GM23248 (cell line): ENCODE results near the gene HERC3. TPM values are rescaled to one million over a fixed set of nuclear protein-coding genes. Genes with fewer than 3 reads are reported as not detected.

ENCODE experiments used
- DNase-seq: peaks from one replicate; pipeline ENCODE4 v3.0.0-alpha.2; 2015
- H2AFZ ChIP-seq: fragments of 200-600 bp; sonication (generic); 2 replicates; pipeline ENCODE4 v1.6.1; 2016; ENCODE audit warnings: antibody characterized with exemption
- H3F3A ChIP-seq: fragments of 200-600 bp; sonication (generic); 2 replicates; pipeline ENCODE4 v1.6.1; 2016; ENCODE audit warnings: mild to moderate bottlenecking, antibody characterized with exemption, mixed run types; ENCODE audit not compliant: insufficient read depth
- H3K27ac ChIP-seq: fragments of 200-600 bp; sonication (generic); 2 replicates; pipeline ENCODE4 v1.5.1; 2016; ENCODE audit warnings: mild to moderate bottlenecking
- H3K27me3 ChIP-seq: fragments of 200-600 bp; sonication (generic); replicated peaks from 2 replicates; pipeline ENCODE4 v1.6.1; 2016; ENCODE audit warnings: mild to moderate bottlenecking; ENCODE audit not compliant: insufficient read depth
- H3K36me3 ChIP-seq: fragments of 200-600 bp; sonication (generic); 2 replicates; pipeline ENCODE4 v1.6.1; 2016; ENCODE audit warnings: low read depth, mild to moderate bottlenecking
- H3K4me1 ChIP-seq: fragments of 200-600 bp; sonication (generic); 2 replicates; pipeline ENCODE4 v1.6.1; 2016; ENCODE audit warnings: mild to moderate bottlenecking; ENCODE audit not compliant: insufficient read depth
- H3K4me2 ChIP-seq: fragments of 200-600 bp; sonication (generic); one replicate; pipeline ENCODE4 v1.6.1; 2016; ENCODE audit warnings: mild to moderate bottlenecking; ENCODE audit not compliant: unreplicated experiment
- H3K4me3 ChIP-seq: fragments of 200-600 bp; sonication (generic); 2 replicates; pipeline ENCODE4 v1.5.1; 2016; ENCODE audit warnings: mild to moderate bottlenecking
- H3K79me2 ChIP-seq: fragments of 200-600 bp; sonication (generic); 2 replicates; pipeline ENCODE4 v1.6.1; 2016; ENCODE audit warnings: mild to moderate bottlenecking; ENCODE audit not compliant: insufficient read depth
- H3K9ac ChIP-seq: fragments of 200-600 bp; sonication (generic); 2 replicates; pipeline ENCODE4 v1.6.1; 2016; ENCODE audit warnings: mild to moderate bottlenecking
- H3K9me2 ChIP-seq: fragments of 200-600 bp; sonication (generic); 2 replicates; pipeline ENCODE4 v1.6.1; 2016; ENCODE audit warnings: mixed run types, mild to moderate bottlenecking, moderate library complexity; ENCODE audit not compliant: insufficient read depth
- H3K9me3 ChIP-seq: fragments of 200-600 bp; sonication (generic); one replicate; pipeline ENCODE4 v1.6.1; 2017; ENCODE audit warnings: low read depth
- H4K20me1 ChIP-seq: fragments of 200-600 bp; sonication (generic); 2 replicates; pipeline ENCODE4 v1.6.0; 2016; ENCODE audit not compliant: insufficient read depth
- EZH2 ChIP-seq: fragments of 200-600 bp; sonication (generic); IDR thresholded peaks from 2 replicates; pipeline ENCODE4 v1.6.1; 2018; ENCODE audit warnings: antibody characterized with exemption, mild to moderate bottlenecking; ENCODE audit not compliant: insufficient read depth, poor library complexity, severe bottlenecking
- EZH2phosphoT487 ChIP-seq: fragments of 200-600 bp; sonication (generic); IDR thresholded peaks from 2 replicates; pipeline ENCODE4 v1.6.1; 2018; ENCODE audit warnings: antibody characterized with exemption, moderate library complexity, mild to moderate bottlenecking, low read depth; ENCODE audit not compliant: insufficient read depth
- WGBS, 2 experiments: methylation state at CpG; one replicate each; pipeline ENCODE4 v1.1.6; 2015 to 2017; ENCODE audit warnings: low lambda C conversion rate in 2 of 2, low coverage in 1 of 2; ENCODE audit errors: missing lambda C conversion rate in 2 of 2; 5-methylcytosine and 5-hydroxymethylcytosine counted together
- in situ Hi-C: fragments of 300-500 bp; cut with MboI; formaldehyde crosslinking; loops from 2 replicates; pipeline ENCODE4 v1.15.0; 2020
- polyA plus RNA-seq: library from polyadenylated mRNA; unstranded; fragments of >200 nt; fragmentation: Nextera tagmentation; extraction: Ambion mirVana; gene quantifications from 2 replicates; pipeline ENCODE4 v1.2.1, GENCODE V29; 2016
- total RNA-seq: library from RNA; depleted of rRNA; stranded (reverse); fragments of >200 nt; shearing (Covaris generic); gene quantifications from 2 replicates; pipeline ENCODE4 v1.2.3, GENCODE V29; 2014

The HERC3 gene
- total and polyA plus RNA-seq, 2 experiments from 2014 or later: 25.8 to 27.6 TPM

DNA sequence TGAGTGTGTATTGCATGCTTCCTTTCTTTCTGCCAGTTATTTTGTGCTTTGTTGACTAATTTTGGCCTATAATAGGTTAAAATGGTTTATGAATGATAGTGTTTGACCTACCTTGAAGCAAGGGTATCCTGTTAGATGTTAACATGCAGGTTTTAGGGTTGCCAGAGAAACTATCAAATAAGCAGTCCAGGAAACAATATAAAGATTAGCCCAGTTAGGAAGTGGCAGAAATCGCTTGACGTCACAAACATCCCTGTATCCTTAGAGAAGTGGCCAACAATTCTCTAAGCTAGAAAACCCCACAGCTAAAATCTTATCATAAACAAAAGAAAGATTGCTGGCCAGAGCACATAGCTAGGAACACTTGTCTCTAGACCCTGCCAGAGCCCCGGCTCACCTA lies 101.5 kb downstream of the HERC3 start:
- Histone ChIP-seq H3K9me2 (no peaks in the 10 kb centered on the region), H3K9me3 (no peaks in the 10 kb centered on the region), H4K20me1 (no peaks in the 10 kb centered on the region), H3K9ac (no peak overlapping the region), H3K36me3 (no peaks in the 10 kb centered on the region), H3K4me3 (no peak overlapping the region), H3K79me2 (no peaks in the 10 kb centered on the region), H3F3A (peaks cover 23% of the 10 kb centered on the region), H2AFZ (no peak overlapping the region), H3K27me3 (no peaks in the 10 kb centered on the region), H3K4me2 (no peak overlapping the region), H3K4me1 (peaks cover 11% of the 10 kb centered on the region), H3K27ac (no peak overlapping the region)
- TF ChIP-seq EZH2: no peak
- no peak for TF ChIP-seq EZH2phosphoT487
- in situ Hi-C loops: no loop called here
- no peak for DNase-seq
- 93 to 97% methylated on average over 3 of the region's 3 CpGs for WGBS, 2 experiments

GRCh38 chr4:88696630-88697029 lies 104.3 kb downstream of the HERC3 start:
- no peaks in the 10 kb centered on the region for H4K20me1 ChIP-seq
- H3K4me2 ChIP-seq: peak overlapping the region; percentile 74
- H3F3A ChIP-seq: 0 out of 2 replicates have a peak, but pooled peaks cover 6% of the 10 kb centered on the region
- H3K79me2 ChIP-seq: no peaks in the 10 kb centered on the region
- peak overlapping the region; percentile 65; the same call in 1 of the 2 replicates for H2AFZ ChIP-seq
- no peaks in the 10 kb centered on the region for H3K9me3 ChIP-seq
- in situ Hi-C loops: no loop called here
- no peaks in the 10 kb centered on the region for H3K27me3 ChIP-seq
- peaks cover 8% of the 10 kb centered on the region; the same call in 1 of the 2 replicates for H3K4me1 ChIP-seq
- peak overlapping the region; percentile 79 for H3K4me3 ChIP-seq
- peak; percentile 54 for DNase-seq
- H3K27ac ChIP-seq: peak overlapping the region; percentile 23
- H3K9me2 ChIP-seq: no peaks in the 10 kb centered on the region
- WGBS, 2 experiments: 41 to 49% methylated on average over 7 of the region's 7 CpGs
- H3K9ac ChIP-seq: peak overlapping the region; percentile 83
- TF ChIP-seq EZH2phosphoT487 (no peak), EZH2 (no peak)
- no peaks in the 10 kb centered on the region for H3K36me3 ChIP-seq

DNA sequence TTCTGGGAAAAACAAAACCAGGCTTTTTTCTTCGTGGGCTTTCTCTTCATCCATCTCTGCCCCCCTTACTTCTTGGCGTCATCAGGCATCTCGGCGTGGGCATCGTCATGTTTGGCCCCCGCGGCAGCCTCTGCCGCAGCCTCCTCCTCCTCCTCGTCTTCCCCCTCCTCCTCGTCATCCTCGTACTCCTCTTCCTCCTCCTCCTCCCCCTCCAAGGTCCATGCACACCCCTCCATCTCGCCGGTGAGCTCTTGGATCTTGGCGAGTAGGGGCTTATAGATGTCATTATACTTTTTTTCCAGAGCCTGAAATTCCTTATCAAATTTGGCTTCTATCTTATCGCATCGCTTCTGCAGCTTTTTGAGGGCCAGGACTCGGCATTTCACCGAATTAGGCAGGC lies 104.9 kb downstream of the HERC3 start:
- peak; percentile 59 for DNase-seq
- 46 to 60% methylated on average over 14 to 18 of the region's 18 CpGs for WGBS, 2 experiments
- no peaks in the 10 kb centered on the region for H3K9me3 ChIP-seq
- in situ Hi-C loops: no loop called here
- H3K4me1 ChIP-seq: peaks cover 8% of the 10 kb centered on the region; the same call in 1 of the 2 replicates
- TF ChIP-seq EZH2 (no peak), EZH2phosphoT487 (no peak)
- no peaks in the 10 kb centered on the region for H3K79me2 ChIP-seq
- H3K9ac ChIP-seq: peak overlapping the region; percentile 83
- H3K27ac ChIP-seq: peak overlapping the region; percentile 23
- peak overlapping the region; percentile 79 for H3K4me3 ChIP-seq
- H3K36me3 ChIP-seq: no peaks in the 10 kb centered on the region
- H2AFZ ChIP-seq: peak overlapping the region; percentile 65
- H4K20me1 ChIP-seq: no peaks in the 10 kb centered on the region
- peak overlapping the region; percentile 74 for H3K4me2 ChIP-seq
- H3F3A ChIP-seq: 0 out of 2 replicates have a peak, but pooled peaks cover 6% of the 10 kb centered on the region
- no peaks in the 10 kb centered on the region for H3K27me3 ChIP-seq
- no peaks in the 10 kb centered on the region for H3K9me2 ChIP-seq

DNA sequence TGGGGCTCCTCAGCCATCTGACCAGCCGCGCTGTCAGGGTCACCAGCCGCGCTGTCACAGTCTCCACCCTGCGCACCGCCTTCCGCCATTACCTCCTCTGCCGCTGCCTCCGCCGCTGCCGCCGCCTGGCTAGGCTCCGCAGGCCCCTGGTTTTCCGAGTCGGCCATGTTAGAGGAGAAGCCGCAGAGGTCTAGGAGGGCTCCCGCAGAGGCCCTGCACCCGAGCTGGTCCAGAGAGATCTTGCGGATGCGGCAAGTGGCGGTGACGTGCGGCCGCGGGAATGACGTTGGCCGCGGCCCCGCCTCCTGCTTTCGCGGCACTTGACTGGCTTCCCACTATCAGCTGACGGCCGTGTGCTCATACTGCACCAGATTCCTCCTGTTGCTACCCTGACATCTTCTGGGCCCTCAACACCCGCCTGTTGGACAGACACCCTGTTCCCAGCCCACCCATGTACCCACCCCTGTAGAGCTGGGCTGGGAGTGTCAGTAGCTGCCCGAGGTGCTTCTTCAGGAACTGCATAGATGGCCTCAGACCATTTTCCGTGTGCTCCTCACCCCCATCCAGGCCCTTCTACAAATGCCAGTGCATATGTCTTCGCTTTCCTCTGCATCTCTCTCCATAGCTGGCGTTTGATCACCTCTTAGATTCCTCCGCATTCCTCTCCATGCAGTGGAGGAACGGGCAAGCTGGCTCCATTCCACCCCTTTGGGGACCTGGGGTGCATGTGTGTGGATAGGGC lies 105.5 kb downstream of the HERC3 start, which contains the start of gene NAP1L5:
Gene NAP1L5, minus strand, starts transcription at position 242 of the 742 bp plus-strand sequence. Its CDS starts 75 bp downstream, at position 167.
- in situ Hi-C loops: no loop called here
- Histone ChIP-seq H3K4me1 (peaks cover 8% of the 10 kb centered on the region; the same call in 1 of the 2 replicates), H3K9ac (peak within 1 kb of the TSS; percentile 83), H3K79me2 (no peaks in the 10 kb centered on the region), H3K27ac (peak within 1 kb of the TSS; percentile 23), H3K4me2 (peak within 1 kb of the TSS; percentile 74), H3K9me2 (no peaks in the 10 kb centered on the region), H3K27me3 (no peaks in the 10 kb centered on the region), H4K20me1 (no peaks in the 10 kb centered on the region), H3K9me3 (no peaks in the 10 kb centered on the region), H3K4me3 (peak within 1 kb of the TSS; percentile 79), H2AFZ (peak within 1 kb of the TSS; percentile 65), H3K36me3 (no peaks in the 10 kb centered on the region), H3F3A (0 out of 2 replicates have a peak, but pooled peaks cover 6% of the 10 kb centered on the region)
- WGBS, 2 experiments: 44 to 69% methylated on average over 34 to 40 of the region's 40 CpGs
- no peak for TF ChIP-seq EZH2phosphoT487
- no peak for TF ChIP-seq EZH2
- DNase-seq: peak; percentile 80
